K562 (cell line): Measurements from ENCODE around the gene MCRS1. TPM values are rescaled to one million over a fixed set of nuclear protein-coding genes. Genes with fewer than 3 reads are reported as not detected.

Source experiments
- ATAC-seq: fragments of 200-7000 bp; cut with Tn5 transposase; 3 replicates; pipeline ENCODE4 v1.9.1; 2020; ENCODE audit warnings: moderate library complexity
- BruUV-seq: library from RNA; stranded (reverse); fragments of 400-500 nt; replicated peaks from 2 replicates; lab custom pipeline; 2021; lab: Mats Ljungman, UMichigan
- CTCF ChIA-PET: fragments of 300-600 bp; formaldehyde crosslinking; extraction: SDS; loops from one replicate; lab custom pipeline; 2021; ENCODE audit warnings: low intra/inter-chr PET ratio; lab: Yijun Ruan, JAX
- POLR2A ChIA-PET: fragments of 300-600, 350-650 bp; sonication (Branson Sonifier 250); formaldehyde crosslinking; extraction: SDS; loops from one replicate; lab custom pipeline; 2021; ENCODE audit warnings: antibody characterized with exemption, inconsistent platforms; lab: Yijun Ruan, JAX
- DNase-seq, 4 experiments: peaks; one replicate each; pipeline versions ENCODE4 v3.0.0 to v3.0.0-alpha.2; 2011 to 2018; ENCODE audit warnings: low spot score in 3 of 4, mixed read lengths in 3 of 4; ENCODE audit errors: extremely low read depth in 1 of 4
- FAIRE-seq: peaks from 2 replicates; lab custom pipeline; 2011; peaks lifted over from hg19 to GRCh38; lab: Jason Lieb, UNC
- H2AFZ ChIP-seq: 2 replicates; pipeline ENCODE4 v1.6.0; 2011; ENCODE audit warnings: low read depth, low read length, control low read depth, inconsistent platforms
- H3K27ac ChIP-seq: fragments of 200-600 bp; 3 replicates; pipeline ENCODE4 v1.8.0; 2011; ENCODE audit warnings: low read depth, mild to moderate bottlenecking, control low read depth, inconsistent platforms, low read length, moderate library complexity, mixed read lengths; ENCODE audit errors: extremely low read depth
- H3K27me3 ChIP-seq, 2 experiments: fragments of 300-600 bp in 1 of 2; 2 replicates in 1 of 2; 3 replicates in 1 of 2; pipeline versions ENCODE4 v1.6.0 to v1.8.0; 2011; ENCODE audit warnings: inconsistent platforms in 2 of 2, low read length in 2 of 2, mild to moderate bottlenecking in 1 of 2, mixed read lengths in 1 of 2, moderate library complexity in 1 of 2; ENCODE audit not compliant: control insufficient read depth in 2 of 2, insufficient read depth in 2 of 2
- H3K36me3 ChIP-seq: fragments of 300-600 bp; 3 replicates; pipeline ENCODE4 v1.8.0; 2011; ENCODE audit warnings: mild to moderate bottlenecking, low read length, inconsistent platforms; ENCODE audit not compliant: control insufficient read depth, insufficient read depth
- H3K4me1 ChIP-seq, 2 experiments: fragments of 200-600 bp in 1 of 2; replicated peaks in 1 of 2; 2 replicates in 1 of 2; 3 replicates in 1 of 2; pipeline versions ENCODE4 v1.5.1 to v1.8.0; 2011; ENCODE audit warnings: inconsistent platforms in 2 of 2, low read length in 2 of 2, mild to moderate bottlenecking in 1 of 2, mixed read lengths in 1 of 2, moderate library complexity in 1 of 2; ENCODE audit not compliant: control insufficient read depth in 2 of 2, insufficient read depth in 2 of 2
- H3K4me2 ChIP-seq: 2 replicates; pipeline ENCODE4 v1.6.1; 2011; ENCODE audit warnings: low read length, control low read depth, inconsistent platforms, mixed read lengths; ENCODE audit not compliant: insufficient read depth
- H3K4me3 ChIP-seq: fragments of 200-600 bp; sonication (generic), shearing (Covaris generic); 2 replicates; pipeline ENCODE4 v1.5.1; 2016; ENCODE audit warnings: control low read depth, inconsistent platforms
- H3K79me2 ChIP-seq: fragments of 200-600 bp; 3 replicates; pipeline ENCODE4 v1.8.0; 2011; ENCODE audit warnings: low read length, inconsistent platforms; ENCODE audit not compliant: control insufficient read depth, insufficient read depth
- H3K9ac ChIP-seq, 2 experiments: 2 replicates each; pipeline versions ENCODE4 v1.6.0 to v1.6.1; 2011; ENCODE audit warnings: low read depth in 2 of 2, low read length in 2 of 2, control low read depth in 1 of 2, inconsistent platforms in 1 of 2, mild to moderate bottlenecking in 1 of 2, mixed read lengths in 1 of 2; ENCODE audit not compliant: insufficient read depth in 1 of 2
- H3K9me1 ChIP-seq: one replicate; pipeline ENCODE4 v1.6.0; 2011; ENCODE audit warnings: inconsistent platforms, mild to moderate bottlenecking, low read length, moderate library complexity; ENCODE audit not compliant: control insufficient read depth, insufficient read depth
- H3K9me3 ChIP-seq: replicated peaks from 2 replicates; pipeline ENCODE4 v1.5.1; 2011; ENCODE audit warnings: low read depth, low read length, inconsistent platforms; ENCODE audit not compliant: control insufficient read depth, insufficient read depth
- H4K20me1 ChIP-seq: replicated peaks from 2 replicates; pipeline ENCODE4 v1.6.1; 2011; ENCODE audit warnings: low read length, inconsistent platforms, mixed read lengths; ENCODE audit not compliant: control insufficient read depth, insufficient read depth
- CBX3 ChIP-seq, 2 experiments: IDR thresholded peaks; 1 replicate in 1 of 2; 2 replicates in 1 of 2; pipeline ENCODE4 v1.6.1; 2012; ENCODE audit warnings: inconsistent platforms in 2 of 2, low read length in 2 of 2, borderline replicate concordance in 1 of 2, control low read depth in 1 of 2
- DIDO1 ChIP-seq: fragments of 450-650 bp; IDR thresholded peaks from 2 replicates; pipeline ENCODE4 v1.6.1; 2016; ENCODE audit warnings: low read depth, missing biosample characterization, missing genetic modification characterization
- HOMEZ ChIP-seq: fragments of 250-450 bp; sonication (Bioruptor Pico); IDR thresholded peaks from 2 replicates; pipeline ENCODE4 v1.4.0; 2020; ENCODE audit warnings: mild to moderate bottlenecking, moderate library complexity
- HOXB6 ChIP-seq: fragments of 250-450 bp; sonication (Bioruptor Pico); IDR thresholded peaks from 2 replicates; pipeline ENCODE4 v1.5.1; 2022; ENCODE audit warnings: mild to moderate bottlenecking, borderline replicate concordance
- MYC ChIP-seq, 2 experiments: fragments of 250-450 bp in 1 of 2; sonication (Bioruptor Pico) in 1 of 2; IDR thresholded peaks; 2 replicates each; pipeline versions ENCODE4 v1.5.1 to v1.6.1; 2012 to 2021; ENCODE audit warnings: low read depth in 2 of 2, borderline replicate concordance in 1 of 2, improper control_type of control experiment in 1 of 2, low read length in 1 of 2, mild to moderate bottlenecking in 1 of 2, moderate library complexity in 1 of 2
- POLR3A ChIP-seq: IDR thresholded peaks from 2 replicates; pipeline ENCODE4 v1.6.1; 2011; ENCODE audit warnings: borderline replicate concordance, mild to moderate bottlenecking, moderate library complexity; ENCODE audit not compliant: insufficient read length, insufficient read depth; ENCODE audit errors: extremely low read depth
- PRPF4 ChIP-seq: fragments of 200-400 bp; formaldehyde crosslinking; IDR thresholded peaks from one replicate; pipeline ENCODE4 v1.6.1; 2017; ENCODE audit warnings: low read length, low read depth, mild to moderate bottlenecking; ENCODE audit not compliant: insufficient read depth, poor library complexity, severe bottlenecking
- WGBS: fragments of 100-300 bp; shearing (Covaris generic); methylation state at CpG from one replicate; pipeline ENCODE4 v1.1.6; 2016; ENCODE audit warnings: low coverage, mixed read lengths; ENCODE audit not compliant: insufficient coverage; ENCODE audit errors: missing lambda C conversion rate; 5-methylcytosine and 5-hydroxymethylcytosine counted together
- in situ Hi-C: fragments of 300-500 bp; cut with MboI; formaldehyde crosslinking; loops from 4 replicates; pipeline ENCODE4 v1.15.0; 2018; ENCODE audit warnings: inconsistent platforms, mixed read lengths
- intact Hi-C: fragments of 100-400 bp; cut with micrococcal nuclease; formaldehyde crosslinking; loops from 2 replicates; pipeline ENCODE4 v1.14.2; 2022
- polyA plus RNA-seq, 8 experiments: library from polyadenylated mRNA; depleted of rRNA in 4 of 8; stranded (reverse) in 5 of 8; unstranded in 3 of 8; fragments of >200 nt; fragmentation: Nextera tagmentation in 2 of 8; fragmentation: Illumina TruSeq in 1 of 8; extraction: Ambion mirVana in 2 of 8; extraction: Trizol in 1 of 8; gene quantifications; 2 replicates each; pipeline versions ENCODE4 v1.2.1 to v1.2.3, GENCODE V29; 2011 to 2014; ENCODE audit warnings: inconsistent platforms in 1 of 8, missing spikeins in 1 of 8
- total RNA-seq, 7 experiments: library from RNA; depleted of rRNA in 6 of 7; stranded (reverse); fragments of >200 nt in 6 of 7; fragmentation: Illumina TruSeq in 2 of 7; extraction: Trizol in 2 of 7; gene quantifications; 2 replicates each; pipeline versions ENCODE4 v1.2.1 to v1.2.3, GENCODE V29; 2011 to 2021; ENCODE audit warnings: low replicate concordance in 1 of 7
- TF ChIP-seq, protein P1 (sequence below): sonication (generic); formaldehyde crosslinking; IDR thresholded peaks from 2 replicates; pipeline ENCODE4 v1.8.0; 2022; ENCODE audit warnings: mild to moderate bottlenecking, missing genetic modification reagents

MCRS1 gene
- total and polyA plus RNA-seq, 9 of the 15 experiments (the other 6 are each of a cell fraction or from before 2014, with no cell fraction given) = 50.0 to 100 (median 73.2) TPM

- Histone ChIP-seq H3K4me1 (peaks cover 0 to 3% of the 10 kb centered on the region in 2 experiments; a peak in 1 of 5 replicates), H3K9ac (peak overlapping the region in 1 of 2 experiments; percentile 68; a peak in 1 of 4 replicates), H3K79me2 (no peaks in the 10 kb centered on the region), H4K20me1 (peaks cover 8% of the 10 kb centered on the region; the same call in 1 of the 2 replicates), H3K27ac (no peak overlapping the region), H3K36me3 (no peaks in the 10 kb centered on the region), H3K9me1 (no peaks in the 10 kb centered on the region), H3K27me3 (no peaks in the 10 kb centered on the region; a peak in 1 of 5 replicates), H3K9me3 (no peaks in the 10 kb centered on the region), H3K4me3 (no peak overlapping the region), H3K4me2 (no peak overlapping the region), H2AFZ (no peak overlapping the region)
- 40% methylated on average over 4 of the region's 10 CpGs for WGBS
- DNase-seq (peak in 2 of 4 experiments; percentile 5 to 9), FAIRE-seq (no peak), ATAC-seq (no peak)
- no TSS peak for BruUV-seq
- TF ChIP-seq MYC (IDR thresholded peaks at IDR 0.05; ENCODE audit: low read depth, low read length) (no peak), MYC (CRISPR knock-in tag; IDR thresholded peaks at IDR 0.05; ENCODE audit: borderline replicate concordance, low read depth) (no peak), CBX3 (IDR thresholded peaks at IDR 0.05; ENCODE audit: borderline replicate concordance in 1 of 2, low read length in 2 of 2) (no peak), HOXB6 (CRISPR knock-in tag) (no peak), PRPF4 (no peak), HOMEZ (no peak), POLR3A (no peak), DIDO1 (no peak)
- TF ChIP-seq, protein P1, sequence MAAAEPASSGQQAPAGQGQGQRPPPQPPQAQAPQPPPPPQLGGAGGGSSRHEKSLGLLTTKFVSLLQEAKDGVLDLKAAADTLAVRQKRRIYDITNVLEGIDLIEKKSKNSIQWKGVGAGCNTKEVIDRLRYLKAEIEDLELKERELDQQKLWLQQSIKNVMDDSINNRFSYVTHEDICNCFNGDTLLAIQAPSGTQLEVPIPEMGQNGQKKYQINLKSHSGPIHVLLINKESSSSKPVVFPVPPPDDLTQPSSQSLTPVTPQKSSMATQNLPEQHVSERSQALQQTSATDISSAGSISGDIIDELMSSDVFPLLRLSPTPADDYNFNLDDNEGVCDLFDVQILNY (CRISPR knock-in tag) = no peak
- intact Hi-C loops = no loop called here
- in situ Hi-C loops = no loop called here
- ChIA-PET POLR2A (interaction anchor here (1.3 to 1.5 kb wide), 2 partner anchors 13 to 43 kb away, joined by 4 to 6 read pairs; no protein-coding TSS in a partner anchor), CTCF (no interaction called here)
Observed at GRCh38 chr12:49598527-49598926, 30.6 kb upstream of the MCRS1 start.
